ENCODE results near the gene ZBTB8OS. TPM values are rescaled to one million over a fixed set of nuclear protein-coding genes. Genes with fewer than 3 reads are reported as not detected.

ZBTB8OS gene
- total and polyA plus RNA-seq, 3 donors from 2014 or later, result 37.2 to 43.4 (median 39.3) TPM

GRCh38 chr1:32600034-32600433, 50.3 kb downstream of the ZBTB8OS start:
- Histone ChIP-seq H3K9me3 (no peaks in the 10 kb centered on the region), H3K27me3 (no peaks in the 10 kb centered on the region), H3K4me3 (no peak overlapping the region), H3K27ac (no peak overlapping the region), H3K4me1 (no peaks in the 10 kb centered on the region), H3K36me3 (ENCODE audit: low read depth, missing control alignments) (no peaks in the 10 kb centered on the region)
- 83 to 87% methylated on average over 2 of the region's 2 CpGs for WGBS, 2 donors
- TF ChIP-seq POLR2A (IDR thresholded peaks at IDR 0.05), result no peak
- no peak for TF ChIP-seq CTCF (IDR thresholded peaks at IDR 0.05)
- no peak for DNase-seq
- intact Hi-C loops (cut with DNase I; ENCODE audit: low total_unique reads), result no loop called here

- WGBS, 2 donors, result 94 to 95% methylated on average over 9 of the region's 9 CpGs
- Histone ChIP-seq H3K27ac (no peak overlapping the region), H3K27me3 (no peaks in the 10 kb centered on the region), H3K4me1 (no peaks in the 10 kb centered on the region), H3K9me3 (no peaks in the 10 kb centered on the region), H3K4me3 (no peak overlapping the region), H3K36me3 (ENCODE audit: low read depth, missing control alignments) (no peaks in the 10 kb centered on the region)
- TF ChIP-seq POLR2A (IDR thresholded peaks at IDR 0.05), result no peak
- TF ChIP-seq CTCF (IDR thresholded peaks at IDR 0.05), result no peak
- no peak for DNase-seq
- intact Hi-C loops (cut with DNase I; ENCODE audit: low total_unique reads), result no loop called here
Measured at GRCh38 chr1:32592943-32593342, 57.4 kb downstream of the ZBTB8OS start.

GRCh38 chr1:32580348-32581017, 69.9 kb downstream of the ZBTB8OS start:
- Histone ChIP-seq H3K27me3 (no peaks in the 10 kb centered on the region), H3K36me3 (ENCODE audit: low read depth, missing control alignments) (no peaks in the 10 kb centered on the region), H3K9me3 (no peaks in the 10 kb centered on the region), H3K4me1 (no peaks in the 10 kb centered on the region), H3K27ac (no peak overlapping the region), H3K4me3 (no peak overlapping the region)
- 88 to 92% methylated on average over 10 of the region's 10 CpGs for WGBS, 2 donors
- intact Hi-C loops (cut with DNase I; ENCODE audit: low total_unique reads), result no loop called here
- no peak for TF ChIP-seq CTCF (IDR thresholded peaks at IDR 0.05)
- no peak for TF ChIP-seq POLR2A (IDR thresholded peaks at IDR 0.05)
- no peak for DNase-seq

Small RNAs within 50 kb of the gene (small RNA-seq; reads per million reads assigned to genes)
- gene RF00019, result 0 reads per million in 2 donors

Other genes with a start within 250 kb of the ZBTB8OS start
- under 1 TPM; 0.50 to 0.55 TPM for gene ZBTB8B, start 185.5 kb downstream of the ZBTB8OS start, total RNA-seq
- 0.21 TPM for gene ZBTB8B, start 185.5 kb downstream of the ZBTB8OS start, polyA plus RNA-seq (ENCODE audit: insufficient read depth, low read depth, low replicate concordance)
- 10 to 100 TPM in 1 of 2 donors, 1 to 10 TPM in 1; 6.4 to 10.6 TPM for gene ZBTB8A, start 111.1 kb downstream of the ZBTB8OS start, total RNA-seq
- gene ZBTB8A, start 111.1 kb downstream of the ZBTB8OS start, polyA plus RNA-seq (ENCODE audit: insufficient read depth, low read depth, low replicate concordance), result 5.6 TPM
- gene RBBP4, start 658 bp upstream of the ZBTB8OS start, total RNA-seq, result 100 to 1,000 TPM; 289 to 296 TPM
- gene RBBP4, start 658 bp upstream of the ZBTB8OS start, polyA plus RNA-seq (ENCODE audit: insufficient read depth, low read depth, low replicate concordance), result 344 TPM
- 10 to 100 TPM in 1 of 2 donors, 1 to 10 TPM in 1; 9.0 to 11.8 TPM for gene SYNC, start 52.2 kb upstream of the ZBTB8OS start, total RNA-seq
- 12.4 TPM for gene SYNC, start 52.2 kb upstream of the ZBTB8OS start, polyA plus RNA-seq (ENCODE audit: insufficient read depth, low read depth, low replicate concordance)
- 10 to 100 TPM; 79.8 to 96.6 TPM for gene YARS1, start 166.8 kb upstream of the ZBTB8OS start, total RNA-seq
- gene YARS1, start 166.8 kb upstream of the ZBTB8OS start, polyA plus RNA-seq (ENCODE audit: insufficient read depth, low read depth, low replicate concordance), result 110 TPM
- gene S100PBP, start 167.1 kb upstream of the ZBTB8OS start, total RNA-seq, result 100 to 1,000 TPM; 120 to 133 TPM
- 99.7 TPM for gene S100PBP, start 167.1 kb upstream of the ZBTB8OS start, polyA plus RNA-seq (ENCODE audit: insufficient read depth, low read depth, low replicate concordance)
- 10 to 100 TPM in 1 of 2 donors, 1 to 10 TPM in 1; 9.4 to 16.3 TPM for gene FNDC5, start 220.4 kb upstream of the ZBTB8OS start, total RNA-seq
- gene FNDC5, start 220.4 kb upstream of the ZBTB8OS start, polyA plus RNA-seq (ENCODE audit: insufficient read depth, low read depth, low replicate concordance), result 11.3 TPM
- 1 to 10 TPM; 1.7 to 6.1 TPM for gene HPCA, start 235.9 kb upstream of the ZBTB8OS start, total RNA-seq
- gene HPCA, start 235.9 kb upstream of the ZBTB8OS start, polyA plus RNA-seq (ENCODE audit: insufficient read depth, low read depth, low replicate concordance), result 8.8 TPM